Left lung (tissue), 10 donors: ENCODE results near the gene LILRB3. TPM values are rescaled to one million over a fixed set of nuclear protein-coding genes. Genes with fewer than 3 reads are reported as not detected.
A peak's percentile ranks its signal among the peaks of the same experiment; 100 is the strongest.
"Not testable (repeated sequence)": the region's sequence is repeated elsewhere in the genome, so short reads cannot be mapped to it uniquely, and the experiment has no call there.

Source experiments
- ATAC-seq: fragments of 200-7000 bp; cut with Tn5 transposase; one replicate; pipeline ENCODE4 v1.9.1; 2020; ENCODE audit warnings: moderate library complexity
- DNase-seq, 4 donors: peaks; one replicate each; pipeline ENCODE4 v3.0.0-alpha.2; 2013 to 2020
- H3K27ac ChIP-seq, 2 donors: fragments of 200-600 bp; sonication (generic) in 1 of 2; one replicate each; pipeline versions ENCODE4 v1.5.0 to v1.8.0; 2020 to 2021
- H3K27me3 ChIP-seq, 2 donors: fragments of 200-600 bp; sonication (generic) in 1 of 2; one replicate each; pipeline versions ENCODE4 v1.5.0 to v1.8.0; 2020 to 2021
- H3K36me3 ChIP-seq, 2 donors: fragments of 200-600 bp; sonication (generic) in 1 of 2; one replicate each; pipeline versions ENCODE4 v1.5.0 to v1.8.0; 2020 to 2021
- H3K4me1 ChIP-seq, 2 donors: fragments of 200-600 bp; one replicate each; pipeline ENCODE4 v1.8.0; 2021
- H3K4me3 ChIP-seq, 2 donors: fragments of 200-600 bp; sonication (generic) in 1 of 2; one replicate each; pipeline versions ENCODE4 v1.5.0 to v1.8.0; 2020 to 2021; ENCODE audit warnings: mild to moderate bottlenecking in 1 of 2
- H3K9me3 ChIP-seq, 2 donors: fragments of 200-600 bp; sonication (generic) in 1 of 2; one replicate each; pipeline versions ENCODE4 v1.5.0 to v1.8.0; 2020 to 2021
- intact Hi-C, 2 donors: fragments of 100-400 bp; cut with DNase I; formaldehyde crosslinking; loops; one replicate each; pipeline versions ENCODE4 v1.11.2 to v1.14.2; 2022
- polyA plus RNA-seq, 6 donors: library from polyadenylated mRNA; unstranded; fragments of 120-200 nt; gene quantifications; one replicate each; pipeline ENCODE4 v1.2.1, GENCODE V29; 2013; ENCODE audit not compliant: insufficient read length in 6 of 6
- total RNA-seq, 2 donors: library from RNA; stranded (reverse); fragmentation: NEBNext Ultra II Directional; extraction: Animal tissue kit (Norgen Biotek cat#: 25700); gene quantifications; one replicate each; pipeline ENCODE4 v1.2.1, GENCODE V29; 2021
- TF ChIP-seq, protein P1 (sequence below), 2 donors: fragments of 200-600 bp; sonication (generic) in 1 of 2; IDR thresholded peaks; one replicate each; pipeline versions ENCODE4 v1.5.0 to v1.8.0; 2021; ENCODE audit warnings: antibody characterized with exemption in 2 of 2
- donor health status: DM: no; HTN: yes; CAD: no.
- donor health status: DM: no; HTN: no; CAD: no.

LILRB3 gene
- total and polyA plus RNA-seq, 8 donors = 2.1 to 90.8 (median 2.6) TPM

DNA sequence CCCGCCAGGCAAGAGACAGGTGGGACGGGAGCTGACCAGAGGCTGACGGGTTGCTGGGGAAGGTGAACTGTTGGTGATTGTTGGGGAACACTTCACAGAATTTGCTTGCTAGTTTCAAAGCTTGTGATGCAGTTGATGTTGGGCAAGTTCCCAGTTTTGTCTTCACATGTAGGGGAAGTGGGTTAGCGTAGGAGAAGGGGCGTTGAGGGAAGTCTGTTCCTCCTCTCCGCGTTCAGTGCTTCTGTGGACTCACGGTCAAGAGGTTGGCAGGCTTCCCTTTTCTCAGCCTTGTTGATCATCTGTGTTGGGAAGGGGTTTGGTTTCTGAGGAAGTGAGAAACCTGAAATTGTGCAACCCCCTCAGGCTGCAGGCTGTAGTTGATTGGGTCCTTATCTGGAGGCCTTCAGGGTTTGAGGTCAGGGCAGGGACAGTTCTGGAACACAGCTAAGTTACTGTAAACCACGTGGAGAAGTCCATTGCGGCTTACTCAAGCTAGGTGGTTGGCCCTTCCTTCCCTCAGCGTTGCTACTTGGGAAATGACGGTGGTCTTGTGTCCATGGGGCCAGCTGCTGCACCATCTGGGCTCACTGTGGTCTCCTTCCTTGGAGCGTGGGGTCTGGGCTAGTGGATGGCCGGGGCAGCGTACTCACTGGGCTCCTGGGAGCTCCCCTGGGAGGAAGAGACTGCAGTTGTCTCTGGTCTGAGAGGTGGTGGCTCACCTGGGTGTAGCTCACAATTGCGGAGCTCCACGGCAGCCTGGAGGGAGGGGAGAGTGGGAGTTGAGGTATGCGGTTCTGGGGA is 14.6 kb downstream of the LILRB3 start:
- intact Hi-C loops = no loop called here
- peaks cover 76 to 97% of the 10 kb centered on the region in 2 donors for H3K4me1 ChIP-seq
- peaks cover 3 to 56% of the 10 kb centered on the region in 2 donors for H3K36me3 ChIP-seq
- H3K4me3 ChIP-seq = peak overlapping the region in 1 of 2 donors; percentile 90
- peak overlapping the region; percentile 90 to 97 for H3K27ac ChIP-seq
- no peaks in the 10 kb centered on the region for H3K27me3 ChIP-seq
- peak; percentile 61 to 92 (median 85) for DNase-seq
- TF ChIP-seq, protein P1, sequence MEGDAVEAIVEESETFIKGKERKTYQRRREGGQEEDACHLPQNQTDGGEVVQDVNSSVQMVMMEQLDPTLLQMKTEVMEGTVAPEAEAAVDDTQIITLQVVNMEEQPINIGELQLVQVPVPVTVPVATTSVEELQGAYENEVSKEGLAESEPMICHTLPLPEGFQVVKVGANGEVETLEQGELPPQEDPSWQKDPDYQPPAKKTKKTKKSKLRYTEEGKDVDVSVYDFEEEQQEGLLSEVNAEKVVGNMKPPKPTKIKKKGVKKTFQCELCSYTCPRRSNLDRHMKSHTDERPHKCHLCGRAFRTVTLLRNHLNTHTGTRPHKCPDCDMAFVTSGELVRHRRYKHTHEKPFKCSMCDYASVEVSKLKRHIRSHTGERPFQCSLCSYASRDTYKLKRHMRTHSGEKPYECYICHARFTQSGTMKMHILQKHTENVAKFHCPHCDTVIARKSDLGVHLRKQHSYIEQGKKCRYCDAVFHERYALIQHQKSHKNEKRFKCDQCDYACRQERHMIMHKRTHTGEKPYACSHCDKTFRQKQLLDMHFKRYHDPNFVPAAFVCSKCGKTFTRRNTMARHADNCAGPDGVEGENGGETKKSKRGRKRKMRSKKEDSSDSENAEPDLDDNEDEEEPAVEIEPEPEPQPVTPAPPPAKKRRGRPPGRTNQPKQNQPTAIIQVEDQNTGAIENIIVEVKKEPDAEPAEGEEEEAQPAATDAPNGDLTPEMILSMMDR (IDR thresholded peaks at IDR 0.05) = no peak
- no peaks in the 10 kb centered on the region for H3K9me3 ChIP-seq
- peak; percentile 58 for ATAC-seq

GRCh38 chr19:54207676-54207982 is 15.2 kb downstream of the LILRB3 start:
- no peaks in the 10 kb centered on the region for H3K9me3 ChIP-seq
- DNase-seq (peak in 1 of 4 donors; percentile 85), ATAC-seq (no peak)
- no peaks in the 10 kb centered on the region for H3K27me3 ChIP-seq
- intact Hi-C loops = no loop called here
- peak overlapping the region in 1 of 2 donors; percentile 90 for H3K4me3 ChIP-seq
- H3K4me1 ChIP-seq = peaks cover 82 to 98% of the 10 kb centered on the region in 2 donors
- peaks cover 3 to 62% of the 10 kb centered on the region in 2 donors for H3K36me3 ChIP-seq
- peak overlapping the region; percentile 90 to 97 for H3K27ac ChIP-seq
- TF ChIP-seq, protein P1 (IDR thresholded peaks at IDR 0.05) = no peak

GRCh38 chr19:54207193-54207592 is 15.6 kb downstream of the LILRB3 start:
- Histone ChIP-seq H3K27ac (peak overlapping the region; percentile 90 to 97), H3K36me3 (peaks cover 3 to 66% of the 10 kb centered on the region in 2 donors), H3K4me1 (peaks cover 86 to 98% of the 10 kb centered on the region in 2 donors), H3K4me3 (peak overlapping the region in 1 of 2 donors; percentile 90)
- ATAC-seq, H3K27me3 ChIP-seq, H3K9me3 ChIP-seq, intact Hi-C loops: not testable (repeated sequence)
- DNase-seq = peak in 1 of 4 donors; percentile 90

- intact Hi-C loops = no loop called here
- Histone ChIP-seq H3K36me3 (peaks cover 3 to 70% of the 10 kb centered on the region in 2 donors), H3K9me3 (no peaks in the 10 kb centered on the region), H3K27ac (peak overlapping the region; percentile 90 to 97), H3K4me3 (peak overlapping the region in 1 of 2 donors; percentile 90), H3K27me3 (no peaks in the 10 kb centered on the region), H3K4me1 (peaks cover 90 to 98% of the 10 kb centered on the region in 2 donors)
- TF ChIP-seq, protein P1 (IDR thresholded peaks at IDR 0.05) = no peak
- ATAC-seq = no peak
- DNase-seq = no peak
Measured at GRCh38 chr19:54206831-54207177, 16.0 kb downstream of the LILRB3 start.

DNA sequence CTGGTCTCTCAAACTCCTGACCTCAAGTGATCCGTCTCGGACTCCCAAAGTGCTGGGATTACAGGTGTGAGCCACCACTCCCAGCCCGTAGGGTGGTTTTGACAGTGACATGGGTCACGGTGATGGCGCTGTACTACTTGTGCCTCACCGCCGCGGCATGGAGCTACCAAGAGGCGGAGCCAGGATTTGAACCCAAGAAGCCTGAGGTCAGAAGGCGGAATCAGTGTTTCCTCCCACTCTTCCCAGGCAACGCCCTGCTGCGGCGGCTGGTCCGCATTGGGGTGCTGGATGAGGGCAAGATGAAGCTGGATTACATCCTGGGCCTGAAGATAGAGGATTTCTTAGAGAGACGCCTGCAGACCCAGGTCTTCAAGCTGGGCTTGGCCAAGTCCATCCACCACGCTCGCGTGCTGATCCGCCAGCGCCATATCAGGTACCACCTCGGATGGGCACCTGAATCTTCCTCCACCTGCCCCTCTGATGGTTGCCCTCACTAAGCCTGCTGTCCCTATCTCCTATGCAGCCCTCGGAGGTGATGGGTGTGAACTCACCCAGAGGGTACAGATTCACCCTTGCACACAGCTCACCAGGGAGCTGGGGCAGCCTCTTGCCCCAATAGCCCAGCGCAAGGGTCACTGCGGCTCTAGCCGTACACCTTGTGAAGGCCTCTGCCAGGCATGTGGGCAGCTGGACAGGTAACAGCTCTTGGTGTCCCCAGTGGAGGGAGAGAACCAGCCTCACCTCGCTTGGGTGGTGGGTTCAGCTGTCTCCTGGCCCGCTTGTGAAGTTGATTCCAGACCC is 16.6 kb downstream of the LILRB3 start:
- peak overlapping the region; percentile 90 to 97 for H3K27ac ChIP-seq
- no peak for ATAC-seq
- H3K4me3 ChIP-seq = peak overlapping the region in 1 of 2 donors; percentile 90
- H3K27me3 ChIP-seq = no peaks in the 10 kb centered on the region
- TF ChIP-seq, protein P1 (IDR thresholded peaks at IDR 0.05) = no peak
- peaks cover 3 to 76% of the 10 kb centered on the region in 2 donors for H3K36me3 ChIP-seq
- H3K9me3 ChIP-seq = no peaks in the 10 kb centered on the region
- DNase-seq = peak in 2 of 4 donors; percentile 60 to 77
- intact Hi-C loops = no loop called here
- H3K4me1 ChIP-seq = peaks cover 94 to 97% of the 10 kb centered on the region in 2 donors
